Activated naive CD8-positive, alpha-beta T cell (primary cell): ENCODE measurements around the gene NUDT17.

Source experiments
- H3K27ac Mint-ChIP-seq: one replicate; pipeline ENCODE4 v1.8.0; 2021; ENCODE audit warnings: mixed read lengths
- H3K27me3 Mint-ChIP-seq: one replicate; pipeline ENCODE4 v1.8.0; 2021; ENCODE audit warnings: mixed read lengths
- H3K36me3 Mint-ChIP-seq: one replicate; pipeline ENCODE4 v1.8.0; 2021; ENCODE audit warnings: mixed read lengths
- H3K4me1 Mint-ChIP-seq: one replicate; pipeline ENCODE4 v1.8.0; 2021; ENCODE audit warnings: low read depth, mixed read lengths
- H3K4me3 Mint-ChIP-seq: one replicate; pipeline ENCODE4 v1.8.0; 2021; ENCODE audit warnings: mild to moderate bottlenecking, mixed read lengths
- H3K9me3 Mint-ChIP-seq: one replicate; pipeline ENCODE4 v1.8.0; 2021; ENCODE audit warnings: low read depth, mixed read lengths

The NUDT17 gene

DNA sequence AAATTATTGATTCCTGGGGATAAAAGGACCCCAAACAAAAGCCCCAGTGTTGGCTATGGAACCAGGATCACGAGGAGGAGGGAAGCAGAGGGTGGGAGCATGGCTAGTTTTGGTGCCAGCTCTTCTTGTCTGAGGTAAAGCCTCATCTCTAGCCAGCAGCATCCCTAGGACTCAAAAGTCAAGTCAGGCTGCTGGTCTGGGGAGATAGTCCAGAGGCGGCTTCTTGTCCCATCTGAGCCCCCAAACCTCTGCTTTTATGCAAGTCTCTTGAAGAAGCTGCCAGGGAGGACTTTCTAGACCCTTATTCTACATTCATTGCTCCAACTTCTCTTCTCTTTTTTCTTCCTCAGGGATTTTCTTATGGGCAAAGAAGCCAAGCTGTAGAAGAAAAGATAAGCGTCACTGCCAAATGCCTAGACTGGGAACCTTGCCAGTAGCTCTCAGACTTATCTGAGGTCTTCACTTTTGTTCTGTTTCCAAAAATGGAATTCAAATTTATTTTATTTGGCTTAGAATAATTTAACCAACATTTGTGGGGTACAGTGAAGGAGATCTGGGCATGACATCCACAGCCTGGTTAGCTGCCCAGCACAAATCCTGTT, 47.2 kb downstream of the NUDT17 start:
- Mint-ChIP-seq H3K4me1 (no peaks in the 10 kb centered on the region), H3K27me3 (no peaks in the 10 kb centered on the region), H3K9me3 (no peaks in the 10 kb centered on the region), H3K36me3 (peaks cover under 1% of the 10 kb centered on the region), H3K4me3 (no peak overlapping the region), H3K27ac (no peak overlapping the region)

- Mint-ChIP-seq H3K27me3 (no peaks in the 10 kb centered on the region), H3K27ac (no peak overlapping the region)
Observed at GRCh38 chr1:145893306-145894055, 48.1 kb downstream of the NUDT17 start.

GRCh38 chr1:145895471-145895870, 50.0 kb downstream of the NUDT17 start:
- Mint-ChIP-seq H3K9me3 (no peaks in the 10 kb centered on the region), H3K27ac (no peak overlapping the region), H3K4me3 (no peak overlapping the region), H3K27me3 (no peaks in the 10 kb centered on the region), H3K4me1 (no peaks in the 10 kb centered on the region), H3K36me3 (peaks cover 6% of the 10 kb centered on the region)

More at GRCh38 chr1:145893306-145894055, 48.1 kb downstream of the NUDT17 start:
- Mint-ChIP-seq H3K36me3 (peaks cover 2% of the 10 kb centered on the region), H3K4me1 (no peaks in the 10 kb centered on the region), H3K9me3 (no peaks in the 10 kb centered on the region), H3K4me3 (no peak overlapping the region)

DNA sequence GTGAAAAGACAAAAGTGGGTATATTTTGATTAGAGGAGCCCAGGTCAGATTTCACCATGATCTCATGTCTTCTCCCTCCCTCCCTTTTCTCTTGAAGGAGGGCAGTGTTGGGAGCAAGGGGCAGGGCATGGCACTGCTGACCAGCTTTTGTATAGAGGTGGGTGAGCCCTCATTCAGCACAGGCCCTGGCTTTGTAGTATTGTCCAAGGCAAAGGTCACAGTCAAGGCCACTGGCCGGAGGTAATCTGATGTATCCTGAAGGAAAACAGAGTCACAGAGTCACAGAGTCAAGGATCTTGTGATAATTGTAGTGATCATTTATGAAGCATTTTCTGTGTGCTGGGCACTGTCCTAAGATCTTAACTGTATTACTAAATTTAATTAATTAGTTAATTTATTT, 52.5 kb downstream of the NUDT17 start:
- H3K27ac Mint-ChIP-seq = no peak overlapping the region

More for the DNA sequence above, 52.5 kb downstream of the NUDT17 start:
- Mint-ChIP-seq H3K9me3 (no peaks in the 10 kb centered on the region), H3K4me3 (no peak overlapping the region), H3K36me3 (peaks cover 8% of the 10 kb centered on the region), H3K4me1 (no peaks in the 10 kb centered on the region), H3K27me3 (no peaks in the 10 kb centered on the region)
